Stimulated activated CD4-positive, alpha-beta T cell treated with anti-CD3 and anti-CD28 coated beads, Interleukin-1b, Interleukin-23, amount 100 ng/mL, for 24 hours (primary cell): Measurements from ENCODE around the gene TMBIM4.
A peak's percentile ranks its signal among the peaks of the same experiment; 100 is the strongest.

Experiments used
- DNase-seq, 4 experiments: peaks; one replicate each; pipeline ENCODE4 v3.0.0-alpha.2; 2020; ENCODE audit warnings: low read depth in 4 of 4, low spot score in 1 of 4

TMBIM4 gene

GRCh38 chr12:66103016-66103913 is 66.5 kb downstream of the TMBIM4 start:
- no peak for DNase-seq

DNA sequence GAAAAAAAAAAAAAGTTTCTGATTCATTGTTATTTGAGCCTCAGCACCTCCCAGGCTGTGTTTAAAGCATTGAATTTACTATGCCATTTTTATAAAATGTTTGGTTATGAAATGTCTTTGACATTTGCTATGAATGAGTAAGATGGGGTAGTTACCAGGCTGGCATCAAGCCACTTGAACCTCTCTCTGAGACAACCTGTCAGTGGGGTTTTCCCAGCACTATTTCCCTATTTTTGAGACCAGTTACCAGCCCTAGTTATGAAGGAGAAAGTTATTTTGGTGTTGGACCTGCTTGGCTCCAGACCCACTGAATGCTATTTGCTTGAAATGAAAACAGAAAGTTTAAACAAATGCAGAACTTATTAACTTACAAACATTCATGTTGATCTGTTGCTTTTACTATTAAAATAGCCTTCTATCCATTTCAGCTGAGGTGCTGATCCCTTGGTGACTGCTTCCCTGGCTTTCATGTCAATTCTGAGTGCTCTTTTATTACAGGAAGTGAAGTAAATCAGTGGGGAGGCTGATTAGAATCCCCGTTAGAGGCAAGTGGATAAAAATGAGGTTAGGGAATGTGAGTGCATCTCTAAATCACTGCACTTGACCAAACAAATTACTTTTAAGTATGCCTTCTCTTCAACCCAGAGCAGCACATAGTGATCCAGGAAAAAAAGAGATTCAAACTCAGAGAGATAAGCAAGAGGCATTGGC is 77.1 kb downstream of the TMBIM4 start:
- DNase-seq: no peak

DNA sequence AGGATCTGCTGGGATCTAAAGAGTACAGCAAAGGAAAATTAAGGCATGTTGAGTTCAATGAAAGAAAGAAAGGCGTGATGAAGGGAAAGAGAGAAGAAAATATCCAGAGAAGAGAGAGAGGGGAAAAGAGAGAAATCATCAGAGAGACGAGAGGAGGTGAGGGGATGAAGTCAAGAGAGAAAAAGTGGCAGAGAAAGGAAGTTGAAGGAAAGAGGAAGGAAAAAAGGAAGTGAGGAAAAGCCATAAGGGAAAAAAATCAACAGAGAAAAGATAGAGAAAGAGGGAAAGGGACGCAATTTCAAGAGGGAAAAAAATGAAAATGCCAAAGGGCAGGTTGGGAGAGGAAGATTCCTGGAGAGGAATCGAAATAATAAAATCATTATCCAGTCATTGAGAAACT is 79.6 kb downstream of the TMBIM4 start:
- DNase-seq: no peak

GRCh38 chr12:66087365-66087943 is 82.3 kb downstream of the TMBIM4 start:
- DNase-seq: peak; percentile 6 to 25 (median 20)

- no peak for DNase-seq
Observed at GRCh38 chr12:66085998-66086397, 83.8 kb downstream of the TMBIM4 start.
